Astrocyte (in vitro differentiated cells and primary cell): Measurements from ENCODE around the gene CYP2A6. TPM values are rescaled to one million over a fixed set of nuclear protein-coding genes. Genes with fewer than 3 reads are reported as not detected.
"Not testable (repeated sequence)": the region's sequence is repeated elsewhere in the genome, so short reads cannot be mapped to it uniquely, and the experiment has no call there.

Source experiments
- DNase-seq: peaks from one replicate; pipeline ENCODE4 v3.0.0-alpha.2; 2010; ENCODE audit warnings: low read depth
- FAIRE-seq: peaks from 2 replicates; lab custom pipeline; 2011; peaks lifted over from hg19 to GRCh38; lab: Jason Lieb, UNC
- H2AFZ ChIP-seq: 2 replicates; pipeline ENCODE4 v1.6.0; 2012; ENCODE audit warnings: low read depth, low read length, inconsistent platforms
- H3K27ac ChIP-seq: 2 replicates; pipeline ENCODE4 v1.5.1; 2011; ENCODE audit warnings: low read depth, low read length, inconsistent platforms
- H3K27me3 ChIP-seq: 2 replicates; pipeline ENCODE4 v1.6.0; 2011; ENCODE audit warnings: low read length, inconsistent platforms; ENCODE audit not compliant: insufficient read depth
- H3K36me3 ChIP-seq: 2 replicates; pipeline ENCODE4 v1.5.1; 2011; ENCODE audit warnings: low read length, inconsistent platforms; ENCODE audit not compliant: insufficient read depth
- H3K4me1 ChIP-seq: 2 replicates; pipeline ENCODE4 v1.5.1; 2011; ENCODE audit warnings: low read length, inconsistent platforms; ENCODE audit not compliant: insufficient read depth
- H3K4me2 ChIP-seq: 2 replicates; pipeline ENCODE4 v1.6.0; 2012; ENCODE audit warnings: low read length, inconsistent platforms
- H3K4me3 ChIP-seq: 2 replicates; pipeline ENCODE4 v1.5.1; 2011; ENCODE audit warnings: low read depth, mild to moderate bottlenecking, low read length, inconsistent platforms; ENCODE audit not compliant: insufficient read depth
- H3K79me2 ChIP-seq: 2 replicates; pipeline ENCODE4 v1.6.0; 2012; ENCODE audit warnings: mild to moderate bottlenecking, low read length, inconsistent platforms; ENCODE audit not compliant: insufficient read depth
- H3K9ac ChIP-seq: 2 replicates; pipeline ENCODE4 v1.6.0; 2012; ENCODE audit warnings: mild to moderate bottlenecking, low read length, inconsistent platforms
- H3K9me3 ChIP-seq: 2 replicates; pipeline ENCODE4 v1.5.1; 2012; ENCODE audit warnings: low read depth, mild to moderate bottlenecking, low read length, inconsistent platforms; ENCODE audit not compliant: insufficient read depth
- H4K20me1 ChIP-seq: 2 replicates; pipeline ENCODE4 v1.6.0; 2012; ENCODE audit warnings: low read length, inconsistent platforms; ENCODE audit not compliant: insufficient read depth
- H3K27ac Mint-ChIP-seq: one replicate; pipeline ENCODE4 v1.8.0; 2021; ENCODE audit warnings: mild to moderate bottlenecking, mixed read lengths; ENCODE audit not compliant: unreplicated experiment
- H3K27me3 Mint-ChIP-seq: one replicate; pipeline ENCODE4 v1.8.0; 2021; ENCODE audit warnings: low read depth, mixed read lengths; ENCODE audit not compliant: unreplicated experiment
- H3K36me3 Mint-ChIP-seq: one replicate; pipeline ENCODE4 v1.8.0; 2021; ENCODE audit warnings: low read depth, mixed read lengths; ENCODE audit not compliant: unreplicated experiment
- H3K4me1 Mint-ChIP-seq: one replicate; pipeline ENCODE4 v1.8.0; 2021; ENCODE audit warnings: low read depth, mixed read lengths; ENCODE audit not compliant: unreplicated experiment
- H3K4me3 Mint-ChIP-seq: one replicate; pipeline ENCODE4 v1.8.0; 2021; ENCODE audit warnings: mild to moderate bottlenecking, moderate library complexity, mixed read lengths; ENCODE audit not compliant: unreplicated experiment
- H3K9me3 Mint-ChIP-seq: one replicate; pipeline ENCODE4 v1.8.0; 2021; ENCODE audit warnings: mild to moderate bottlenecking, mixed read lengths; ENCODE audit not compliant: unreplicated experiment
- EZH2 ChIP-seq: IDR thresholded peaks from 2 replicates; pipeline ENCODE4 v1.6.1; 2012; ENCODE audit warnings: mild to moderate bottlenecking, low read length, inconsistent platforms; ENCODE audit not compliant: insufficient read depth
- total RNA-seq: library from RNA; stranded (reverse); gene quantifications from 2 replicates; pipeline ENCODE4 v1.2.1, GENCODE V29; 2021
- TF ChIP-seq, protein P1 (sequence below): IDR thresholded peaks from 2 replicates; pipeline ENCODE4 v1.5.1; 2011; ENCODE audit warnings: low read depth, mild to moderate bottlenecking, inconsistent platforms, low read length, moderate library complexity; ENCODE audit not compliant: insufficient read depth

CYP2A6 gene
- total RNA-seq, 1 donor from 2014 or later, result not detected

DNA sequence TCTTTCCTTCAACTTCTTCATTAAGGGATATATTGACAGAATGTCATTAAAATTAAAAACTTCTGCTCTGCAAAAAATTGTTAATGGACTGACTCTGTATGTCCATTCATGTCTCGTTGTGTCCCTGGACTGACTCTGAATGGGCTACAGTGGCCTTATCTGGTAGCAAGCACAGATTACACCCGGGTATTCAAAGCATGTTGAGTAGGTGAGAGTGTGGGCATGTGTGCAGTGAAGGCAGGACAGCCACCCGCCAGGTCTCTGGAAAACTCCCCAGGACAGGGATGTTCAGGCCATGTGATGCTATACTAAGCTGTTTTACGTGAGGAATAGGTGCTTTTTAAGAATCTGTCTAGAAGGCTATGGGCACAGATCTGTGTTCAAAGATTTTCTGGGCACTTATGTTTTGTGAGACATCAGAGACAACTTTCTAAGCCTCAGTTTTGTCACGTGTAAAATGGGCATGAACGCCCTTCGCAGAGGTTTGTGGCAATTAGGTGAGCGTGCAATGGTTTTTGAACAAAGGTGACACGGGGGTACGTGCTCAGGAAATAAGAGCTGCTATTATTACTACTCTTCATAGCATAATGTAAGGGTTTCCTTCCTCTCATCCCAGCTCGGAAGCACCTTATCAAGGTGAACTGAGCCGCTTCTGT, 7.1 kb downstream of the CYP2A6 start:
- H3K27ac Mint-ChIP-seq, H3K9ac ChIP-seq, DNase-seq, H4K20me1 ChIP-seq, H3K36me3 ChIP-seq, H3K9me3 ChIP-seq, H2AFZ ChIP-seq, H3K4me3 Mint-ChIP-seq, H3K4me3 ChIP-seq, H3K4me2 ChIP-seq, H3K27me3 ChIP-seq, H3K4me1 ChIP-seq, H3K27ac ChIP-seq, H3K9me3 Mint-ChIP-seq, H3K36me3 Mint-ChIP-seq, H3K79me2 ChIP-seq, H3K4me1 Mint-ChIP-seq, FAIRE-seq: not testable (repeated sequence)
- peaks cover 44% of the 10 kb centered on the region for H3K27me3 Mint-ChIP-seq

DNA sequence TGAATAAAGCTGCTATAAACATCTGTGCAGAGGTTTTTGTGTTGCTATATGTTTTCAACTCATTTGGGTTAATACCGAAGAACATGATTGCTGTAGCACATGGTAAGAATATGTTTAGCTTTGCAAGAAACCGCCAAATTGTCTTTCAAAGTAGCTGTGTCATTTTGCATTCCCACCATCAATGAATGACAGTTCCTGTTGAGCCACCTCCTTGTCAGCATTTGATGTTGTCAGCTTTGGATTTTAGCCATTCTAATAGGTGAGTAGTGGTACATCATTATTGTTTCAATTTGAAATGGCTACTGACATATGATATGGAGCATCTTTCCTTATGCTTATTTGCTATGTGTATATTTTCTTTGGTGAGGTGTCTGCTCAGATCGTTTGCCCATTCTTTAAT, 8.2 kb downstream of the CYP2A6 start:
- not testable (repeated sequence) for H3K27ac ChIP-seq, H3K9me3 Mint-ChIP-seq, H3K9me3 ChIP-seq, H3K27me3 ChIP-seq, H4K20me1 ChIP-seq, H3K4me2 ChIP-seq, DNase-seq, H3K9ac ChIP-seq, H3K4me1 Mint-ChIP-seq, H3K27ac Mint-ChIP-seq, H3K4me3 Mint-ChIP-seq, H2AFZ ChIP-seq, H3K4me3 ChIP-seq, H3K36me3 Mint-ChIP-seq, H3K36me3 ChIP-seq, H3K4me1 ChIP-seq, H3K79me2 ChIP-seq
- H3K27me3 Mint-ChIP-seq, result peaks cover 32% of the 10 kb centered on the region
- FAIRE-seq, result peak; percentile 37

DNA sequence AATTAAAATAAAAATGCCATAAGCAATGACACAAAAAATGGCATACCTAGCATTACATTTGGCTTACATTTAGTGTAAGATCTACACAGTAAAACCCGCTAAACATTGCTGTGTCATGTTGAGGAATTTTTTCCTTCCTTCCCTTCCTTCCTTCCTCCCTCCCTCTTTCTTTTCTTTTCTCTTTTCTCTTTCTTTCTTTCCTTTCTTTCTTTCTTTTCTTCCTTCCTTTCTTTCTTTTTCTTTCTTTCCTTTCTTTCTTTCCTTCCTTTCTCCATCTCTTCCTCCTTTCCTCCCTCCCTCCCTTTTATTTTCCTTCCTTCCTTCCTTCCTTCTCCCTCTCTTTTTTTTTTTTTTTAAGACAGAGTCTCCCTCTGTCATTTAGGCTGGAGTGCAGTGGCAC, 11.8 kb downstream of the CYP2A6 start:
- H2AFZ ChIP-seq, H3K4me3 Mint-ChIP-seq, H3K9me3 ChIP-seq, H3K27me3 Mint-ChIP-seq, H3K4me2 ChIP-seq, H3K9ac ChIP-seq, H4K20me1 ChIP-seq, H3K27ac ChIP-seq, H3K27me3 ChIP-seq, H3K36me3 Mint-ChIP-seq, H3K9me3 Mint-ChIP-seq, H3K4me1 ChIP-seq, DNase-seq, H3K79me2 ChIP-seq, H3K4me3 ChIP-seq, H3K4me1 Mint-ChIP-seq, H3K36me3 ChIP-seq, H3K27ac Mint-ChIP-seq: not testable (repeated sequence)
- FAIRE-seq, result peak; percentile 13

DNA sequence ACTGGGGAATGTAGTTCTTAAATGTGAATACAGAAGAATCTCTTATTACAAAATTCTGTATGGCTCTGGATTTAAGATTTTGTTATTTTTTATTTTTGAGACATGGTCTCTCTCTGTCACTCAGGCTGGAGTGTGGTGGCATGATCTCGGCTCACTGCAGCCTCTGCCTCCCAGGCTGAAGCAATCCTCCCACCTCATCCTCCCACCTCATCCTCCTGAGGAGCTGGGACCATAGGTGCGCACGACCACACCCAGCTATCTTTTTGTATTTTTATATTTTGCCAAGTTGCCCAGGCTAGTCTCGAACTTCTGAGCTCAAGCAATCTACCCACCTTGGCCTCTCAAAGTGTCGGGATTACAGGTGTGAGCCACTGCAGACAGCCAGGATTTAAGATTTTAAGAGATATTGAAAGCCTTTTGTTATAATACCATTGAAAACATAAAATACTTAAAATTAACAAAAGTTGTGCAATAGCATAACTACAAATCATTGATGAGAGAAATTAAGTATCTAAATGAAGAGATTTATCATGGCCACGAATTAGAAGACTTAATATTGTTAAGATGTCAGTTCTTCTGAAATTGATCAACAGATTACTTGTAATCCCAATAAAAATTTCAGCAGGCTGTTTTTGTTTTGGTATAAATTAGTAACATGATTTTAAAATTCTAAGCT, 13.4 kb downstream of the CYP2A6 start:
- Histone ChIP-seq H3K4me2 (no peak overlapping the region), H3K27me3 (no peaks in the 10 kb centered on the region), H3K4me1 (no peaks in the 10 kb centered on the region), H4K20me1 (no peaks in the 10 kb centered on the region), H2AFZ (no peak overlapping the region), H3K4me3 (no peak overlapping the region), H3K79me2 (no peaks in the 10 kb centered on the region), H3K9me3 (no peaks in the 10 kb centered on the region), H3K27ac (no peak overlapping the region), H3K36me3 (no peaks in the 10 kb centered on the region), H3K9ac (no peak overlapping the region)
- Mint-ChIP-seq H3K9me3 (peaks cover 2% of the 10 kb centered on the region), H3K36me3 (no peaks in the 10 kb centered on the region), H3K4me3 (no peak overlapping the region), H3K27ac (no peak overlapping the region), H3K27me3 (peaks cover 5% of the 10 kb centered on the region), H3K4me1 (peaks cover 6% of the 10 kb centered on the region)
- FAIRE-seq (no peak), DNase-seq (no peak)
- no peak for TF ChIP-seq EZH2
- TF ChIP-seq, protein P1, sequence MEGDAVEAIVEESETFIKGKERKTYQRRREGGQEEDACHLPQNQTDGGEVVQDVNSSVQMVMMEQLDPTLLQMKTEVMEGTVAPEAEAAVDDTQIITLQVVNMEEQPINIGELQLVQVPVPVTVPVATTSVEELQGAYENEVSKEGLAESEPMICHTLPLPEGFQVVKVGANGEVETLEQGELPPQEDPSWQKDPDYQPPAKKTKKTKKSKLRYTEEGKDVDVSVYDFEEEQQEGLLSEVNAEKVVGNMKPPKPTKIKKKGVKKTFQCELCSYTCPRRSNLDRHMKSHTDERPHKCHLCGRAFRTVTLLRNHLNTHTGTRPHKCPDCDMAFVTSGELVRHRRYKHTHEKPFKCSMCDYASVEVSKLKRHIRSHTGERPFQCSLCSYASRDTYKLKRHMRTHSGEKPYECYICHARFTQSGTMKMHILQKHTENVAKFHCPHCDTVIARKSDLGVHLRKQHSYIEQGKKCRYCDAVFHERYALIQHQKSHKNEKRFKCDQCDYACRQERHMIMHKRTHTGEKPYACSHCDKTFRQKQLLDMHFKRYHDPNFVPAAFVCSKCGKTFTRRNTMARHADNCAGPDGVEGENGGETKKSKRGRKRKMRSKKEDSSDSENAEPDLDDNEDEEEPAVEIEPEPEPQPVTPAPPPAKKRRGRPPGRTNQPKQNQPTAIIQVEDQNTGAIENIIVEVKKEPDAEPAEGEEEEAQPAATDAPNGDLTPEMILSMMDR, result no peak

DNA sequence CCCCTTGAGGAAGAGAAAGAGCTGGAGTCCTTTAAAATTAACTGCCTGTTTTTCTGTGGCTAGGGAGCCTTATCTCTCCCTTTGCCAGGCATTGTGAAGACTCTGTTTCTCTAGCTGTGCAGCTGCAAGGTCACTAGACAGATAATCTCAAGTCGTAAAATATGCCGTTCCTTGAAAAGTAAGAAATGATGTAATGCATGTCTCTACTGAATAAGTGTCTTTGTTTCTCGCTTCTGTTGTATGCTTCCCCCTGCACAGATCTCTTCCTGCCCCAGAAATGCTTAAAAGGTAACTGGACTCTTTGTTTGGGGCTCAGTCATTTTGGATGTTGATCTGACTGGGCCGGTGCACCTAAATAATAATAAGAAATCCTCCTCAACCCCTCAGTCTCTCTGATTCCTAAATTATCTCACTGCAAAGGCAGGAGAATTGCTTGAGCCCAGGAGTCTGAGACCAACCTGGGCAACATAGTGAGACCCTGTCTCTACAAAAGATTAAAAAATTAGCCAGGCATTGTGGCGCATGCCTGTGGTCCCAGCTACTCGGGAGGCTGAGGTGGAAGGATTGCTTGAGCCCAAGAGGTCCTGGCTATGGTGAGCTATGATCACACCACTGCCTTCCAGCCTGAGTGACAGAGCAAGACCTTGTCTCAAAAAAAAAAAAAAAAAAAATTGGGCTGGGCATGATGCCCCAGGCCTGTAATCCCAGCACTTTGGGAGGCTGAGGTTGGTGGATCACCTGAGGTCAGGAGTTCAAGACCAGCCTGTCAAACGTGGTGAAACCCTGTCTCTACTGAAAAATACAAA, 16.3 kb downstream of the CYP2A6 start:
- H3K4me3 Mint-ChIP-seq, H3K9ac ChIP-seq, H3K27me3 Mint-ChIP-seq, H3K4me1 Mint-ChIP-seq, H2AFZ ChIP-seq, FAIRE-seq, H3K27me3 ChIP-seq, H4K20me1 ChIP-seq, H3K4me2 ChIP-seq, H3K36me3 ChIP-seq, H3K9me3 ChIP-seq, H3K79me2 ChIP-seq, H3K27ac ChIP-seq, H3K36me3 Mint-ChIP-seq, DNase-seq, H3K4me3 ChIP-seq, H3K9me3 Mint-ChIP-seq, H3K4me1 ChIP-seq: not testable (repeated sequence)
- peak overlapping the region; percentile 9 for H3K27ac Mint-ChIP-seq
